DMS79 (cell line): ENCODE data around the gene CEP128.

ENCODE experiments used
- DNase-seq: peaks from one replicate; lab custom pipeline; 2025; lab: John Stamatoyannopoulos, UW

Gene CEP128

DNA sequence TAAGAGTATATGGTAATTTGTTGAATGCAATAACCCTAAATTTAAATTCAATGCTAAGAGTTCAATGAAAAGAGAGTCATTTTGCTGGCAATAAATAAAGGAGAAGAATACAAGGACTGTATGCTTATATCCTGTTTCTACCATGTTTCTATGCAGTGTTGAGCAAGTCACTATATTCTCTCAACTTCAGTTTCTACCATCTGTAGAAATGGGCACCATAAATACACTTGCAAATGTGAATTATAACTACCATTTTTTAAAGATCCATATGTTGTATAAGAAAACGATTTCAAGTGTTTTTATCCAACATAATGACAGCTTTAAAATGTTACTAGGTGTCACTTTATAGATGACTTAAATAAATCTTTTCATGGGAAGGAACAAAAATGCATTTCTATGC lies 170.3 kb downstream of the CEP128 start:
- DNase-seq, result no peak

GRCh38 chr14:80770114-80770908 lies 171.2 kb downstream of the CEP128 start:
- no peak for DNase-seq

DNA sequence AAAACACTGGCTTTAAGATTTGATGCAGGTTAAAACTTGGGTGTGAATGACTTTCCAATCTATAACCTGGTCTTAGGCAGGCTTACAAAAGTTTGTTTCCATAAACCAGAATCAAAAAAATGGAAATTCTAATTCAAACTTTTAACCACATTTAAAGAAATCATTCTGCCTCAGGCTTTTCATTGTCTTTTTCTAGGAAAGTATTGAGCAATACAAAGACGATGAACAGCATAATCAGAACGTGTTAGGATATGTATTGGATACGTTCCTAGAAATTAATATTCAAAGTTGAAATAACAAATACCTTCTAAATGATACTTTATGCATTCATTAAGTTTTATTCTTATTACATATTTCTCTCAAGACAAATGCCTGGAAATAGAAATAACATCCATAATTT lies 172.9 kb downstream of the CEP128 start:
- DNase-seq, result no peak

DNA sequence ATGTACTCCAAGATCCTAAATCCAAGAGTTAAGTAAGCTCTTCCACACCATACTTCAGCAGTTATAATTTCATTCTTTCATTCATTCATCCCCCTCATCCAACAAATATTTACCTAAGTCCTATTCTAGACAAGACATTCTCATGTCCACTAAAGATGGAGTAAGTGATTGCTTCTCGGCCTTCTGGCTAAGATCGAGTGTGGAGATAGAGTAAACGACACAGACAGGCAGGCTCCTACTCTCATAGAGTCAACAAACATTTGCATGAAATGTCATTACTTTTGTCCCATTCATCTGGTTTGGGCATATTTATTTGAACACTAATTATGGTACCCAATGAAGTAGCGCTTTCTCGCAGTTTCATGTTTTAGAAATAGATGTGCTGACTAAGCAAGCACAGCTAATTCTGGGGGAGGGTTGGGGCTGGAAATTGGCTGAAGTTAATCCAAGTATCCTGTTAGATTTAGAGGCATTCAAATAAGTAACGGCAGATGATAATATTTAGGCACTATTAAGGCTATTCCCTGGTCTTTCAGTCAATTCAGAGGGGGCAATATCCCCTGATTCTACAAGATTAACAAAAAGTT lies 176.5 kb downstream of the CEP128 start:
- DNase-seq, result no peak

DNA sequence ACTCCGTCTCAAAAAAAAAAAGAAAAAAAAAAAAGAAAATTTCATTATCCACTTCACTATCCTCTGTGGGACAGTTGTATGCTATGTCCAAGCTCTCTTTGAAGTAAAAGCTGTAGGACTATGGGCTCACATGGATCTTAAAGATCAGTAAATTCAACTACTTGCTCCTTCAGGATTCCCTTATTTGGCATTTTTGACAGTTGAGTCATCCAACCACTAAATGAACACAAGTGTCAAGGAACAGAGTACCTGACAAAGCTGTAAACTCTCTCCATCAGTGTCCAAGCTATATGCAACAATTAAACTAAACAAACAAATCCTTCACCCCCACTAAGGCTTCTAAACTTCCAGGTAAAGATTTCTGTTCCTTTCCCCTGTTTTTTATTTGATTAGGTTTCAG lies 177.0 kb downstream of the CEP128 start:
- DNase-seq, result no peak

- no peak for DNase-seq
These were observed 178.8 kb downstream of the CEP128 start for GRCh38 chr14:80762641-80763228.

DNA sequence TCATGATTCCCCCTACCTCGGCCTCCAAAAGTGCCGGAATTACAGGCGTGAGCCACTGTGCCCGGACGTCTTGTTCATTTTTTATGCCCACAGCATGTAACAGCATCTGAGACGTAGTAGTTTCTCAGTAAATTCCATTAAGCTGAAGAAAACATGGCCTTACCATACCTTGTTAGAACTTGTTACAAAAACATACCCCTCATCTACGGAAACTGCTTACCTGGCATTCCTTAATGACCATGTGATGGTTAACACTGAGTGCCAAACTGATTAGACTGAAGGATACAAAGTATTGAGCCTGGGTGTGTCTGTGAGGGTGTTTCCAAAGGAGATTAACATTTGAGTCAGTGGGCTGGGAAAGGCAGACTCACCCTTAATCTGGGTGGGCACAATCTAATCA lies 186.8 kb downstream of the CEP128 start:
- DNase-seq, result no peak

DNA sequence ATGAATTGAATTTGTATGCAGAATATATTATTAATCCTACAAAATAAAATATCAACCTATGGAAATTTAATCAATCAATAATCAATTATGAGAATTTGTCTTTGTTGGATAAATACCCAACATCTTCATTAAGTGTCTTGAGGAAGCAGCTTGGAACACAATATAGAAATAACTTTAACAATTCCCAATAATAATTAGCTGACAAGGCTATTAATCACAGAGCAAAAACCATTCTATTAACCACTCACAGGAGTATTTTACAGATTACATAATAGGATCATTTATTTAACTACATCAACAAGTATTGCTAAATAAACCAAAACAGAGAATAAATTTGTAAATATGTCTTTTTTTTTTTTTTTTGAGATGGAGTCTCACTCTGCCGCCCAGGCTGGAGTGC lies 190.3 kb downstream of the CEP128 start:
- no peak for DNase-seq

DNA sequence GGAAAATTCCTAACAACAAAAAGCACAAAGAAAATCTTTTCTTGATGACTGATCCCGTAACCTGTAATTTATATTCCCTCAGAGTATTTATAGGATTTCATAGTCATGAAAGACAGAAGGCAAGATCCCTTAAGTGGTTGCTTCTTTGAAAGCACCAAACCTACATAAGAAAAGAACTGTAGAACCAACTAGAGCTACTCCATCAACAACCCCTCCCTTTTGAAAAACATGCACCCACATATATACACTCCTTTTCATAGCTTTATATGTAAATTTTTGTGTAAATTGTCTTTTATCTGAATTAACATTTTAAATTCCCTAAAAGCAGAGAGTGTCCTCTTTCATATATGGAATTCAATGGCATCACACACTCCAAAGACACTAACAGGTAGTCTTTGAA lies 215.3 kb downstream of the CEP128 start:
- no peak for DNase-seq

DNA sequence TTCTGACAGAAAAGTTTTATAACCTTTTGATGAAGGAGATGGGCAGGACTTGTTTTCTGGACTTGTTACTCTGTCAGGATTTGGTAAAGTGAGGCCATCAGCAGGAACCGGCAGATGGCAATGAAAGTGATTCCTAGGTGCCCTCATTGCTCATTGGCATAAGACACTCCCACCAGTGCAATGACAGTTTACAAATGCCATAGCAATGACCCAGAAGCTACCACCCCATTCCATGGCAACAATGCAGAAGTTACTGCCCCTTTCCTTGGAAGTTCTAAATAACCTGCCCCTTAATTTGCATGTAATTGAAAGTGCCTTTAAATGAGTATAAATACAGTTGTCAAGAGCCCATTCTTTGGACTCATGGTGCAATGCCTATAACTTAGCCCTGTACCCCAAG lies 222.6 kb downstream of the CEP128 start:
- DNase-seq, result no peak

GRCh38 chr14:80714474-80714873 lies 227.1 kb downstream of the CEP128 start:
- DNase-seq, result no peak

- no peak for DNase-seq
These were observed 228.3 kb downstream of the CEP128 start for GRCh38 chr14:80713076-80713850.

- DNase-seq, result no peak
These were observed 236.1 kb downstream of the CEP128 start for GRCh38 chr14:80705241-80705980.

DNA sequence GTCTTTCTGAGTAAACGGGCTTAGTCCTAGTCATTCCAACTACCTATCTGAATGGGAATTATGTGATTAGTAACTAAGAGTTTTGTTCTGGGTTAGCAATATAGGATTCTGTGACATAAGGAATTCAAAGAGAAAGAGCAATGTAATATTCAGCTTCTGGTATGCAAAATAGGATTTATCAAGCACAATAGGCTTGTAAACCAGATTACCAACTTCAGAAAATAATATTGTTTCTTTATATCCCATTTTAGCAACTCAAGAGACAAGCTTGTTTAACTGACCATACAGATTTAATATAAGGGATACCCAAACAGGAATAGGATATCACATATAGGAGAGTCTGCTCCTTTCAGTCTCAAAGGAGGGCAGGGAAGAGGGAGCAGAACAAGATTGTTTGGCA lies 240.9 kb downstream of the CEP128 start:
- DNase-seq, result no peak

- no peak for DNase-seq
These were observed 241.7 kb downstream of the CEP128 start for GRCh38 chr14:80699861-80700260.

GRCh38 chr14:80698974-80699373 lies 242.6 kb downstream of the CEP128 start:
- DNase-seq, result no peak

- DNase-seq, result no peak
These were observed 245.7 kb downstream of the CEP128 start for GRCh38 chr14:80695869-80696268.

DNA sequence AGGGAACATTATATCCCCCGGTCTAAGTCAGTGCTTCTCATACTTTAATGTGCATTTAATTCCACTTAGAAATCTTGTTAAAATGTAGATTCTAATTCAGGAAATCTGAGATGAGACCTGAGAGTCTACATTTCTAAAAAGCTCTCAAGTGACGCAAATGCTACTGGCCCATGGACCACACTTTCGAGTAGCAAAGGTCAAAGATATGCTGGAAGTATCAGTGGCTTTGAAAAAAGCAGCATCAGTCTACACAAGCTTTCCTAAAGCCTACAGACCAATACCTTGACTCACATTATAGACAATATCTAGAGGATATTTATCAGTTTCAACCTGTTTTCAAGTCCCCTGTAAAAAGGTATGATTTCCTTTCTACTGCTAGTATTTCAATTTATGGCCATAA lies 248.6 kb downstream of the CEP128 start:
- no peak for DNase-seq

DNA sequence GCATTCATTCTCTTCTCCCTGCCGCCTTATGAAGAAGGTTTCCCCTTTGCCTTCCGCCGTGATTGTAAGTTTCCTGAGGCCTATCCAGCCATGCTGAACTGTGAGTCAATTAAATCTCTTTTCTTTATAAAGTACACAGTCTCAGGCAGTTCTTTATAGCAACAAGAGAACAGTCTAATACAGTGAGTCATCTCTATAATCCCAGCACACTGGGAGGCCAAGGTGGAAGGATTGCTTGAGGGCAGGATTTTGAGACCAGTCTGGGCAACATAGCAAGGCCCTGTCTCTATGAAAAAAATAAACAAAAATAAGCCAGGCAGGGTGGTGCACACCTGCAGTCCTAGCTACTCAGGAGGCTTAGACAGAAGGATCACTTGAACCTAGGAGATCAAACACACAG lies 259.9 kb downstream of the CEP128 start:
- no peak for DNase-seq

DNA sequence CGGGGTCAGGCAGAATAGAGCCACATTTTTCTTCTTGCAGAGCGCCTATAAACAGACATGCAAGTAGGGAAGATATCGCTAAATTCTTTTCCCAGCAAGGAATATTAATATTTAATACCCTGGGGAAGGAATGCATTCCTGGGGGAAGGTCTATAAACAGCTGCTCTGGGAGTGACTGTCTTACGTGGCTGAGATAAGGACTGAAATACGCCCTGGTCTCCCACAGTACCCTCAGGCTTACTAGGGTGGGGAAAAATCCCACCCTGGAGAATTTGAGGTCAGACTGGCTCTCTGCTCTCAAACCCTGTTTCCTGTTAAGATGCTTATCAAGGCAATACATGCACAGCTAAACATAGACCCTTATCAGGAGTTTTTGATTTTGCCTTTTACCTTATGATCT lies 262.3 kb downstream of the CEP128 start:
- no peak for DNase-seq

DNA sequence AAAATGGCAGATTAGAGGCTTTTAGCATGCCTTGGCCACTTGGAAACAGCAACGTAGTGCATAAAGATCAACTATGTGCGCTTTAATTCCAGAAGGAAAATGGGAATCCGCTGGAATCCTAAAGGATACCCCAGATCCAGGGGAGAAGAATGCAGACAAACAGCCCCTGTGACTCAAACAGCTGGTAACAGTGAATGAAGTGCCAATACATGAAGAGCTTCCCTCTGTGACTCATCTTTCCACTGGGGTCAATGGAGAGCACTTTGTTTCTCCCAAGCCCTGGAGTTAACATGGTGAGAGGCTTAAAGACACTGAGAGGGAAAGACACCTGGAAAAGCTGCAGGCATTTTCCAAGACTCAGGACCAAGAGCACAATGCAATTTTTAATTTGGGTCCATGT lies 263.1 kb downstream of the CEP128 start:
- DNase-seq, result no peak

DNA sequence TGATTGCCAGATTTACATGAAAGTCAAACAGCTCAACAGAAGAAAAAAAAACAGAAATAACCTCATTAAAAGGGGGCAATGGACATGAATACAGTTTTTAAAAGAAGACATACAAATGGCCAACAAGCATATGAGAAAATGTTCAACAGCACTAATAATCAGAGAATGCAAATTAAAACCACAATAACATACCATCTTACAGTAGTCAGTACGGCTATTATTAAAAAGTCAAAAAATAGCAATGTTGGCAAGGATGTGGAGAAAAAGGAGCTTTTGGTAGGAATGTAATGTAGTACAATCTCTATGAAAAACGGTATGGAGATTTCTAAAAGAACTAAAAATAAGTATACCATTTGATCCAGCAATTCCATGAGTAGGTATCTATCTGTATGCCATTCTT lies 272.1 kb downstream of the CEP128 start:
- no peak for DNase-seq
